Right lobe of liver (tissue), 4 donors: Measurements from ENCODE around the gene DNAJC5.
A peak's percentile ranks its signal among the peaks of the same experiment; 100 is the strongest.

ENCODE experiments used
- CTCF ChIP-seq, 4 donors: fragments of 200-600 bp in 3 of 4; fragments of 450-650 bp in 1 of 4; IDR thresholded peaks; one replicate each; pipeline versions ENCODE4 v1.5.1 to v1.8.0; 2016 to 2022; ENCODE audit warnings: antibody characterized with exemption in 4 of 4, mild to moderate bottlenecking in 2 of 4
- POLR2A ChIP-seq: fragments of 450-650 bp; IDR thresholded peaks from one replicate; pipeline ENCODE4 v1.6.1; 2017; ENCODE audit warnings: antibody characterized with exemption, mild to moderate bottlenecking
- donor health status: DM: no; HTN: no; CAD: no.
- donor health status: DM: no; HTN: no; CAD: no.
- donor health status: DM: no; HTN: yes; CAD: no.

GRCh38 chr20:63973636-63974401 is 78.9 kb downstream of the DNAJC5 start:
- TF ChIP-seq CTCF (IDR thresholded peaks at IDR 0.05) (peak; percentile 94 to 100 (median 99)), POLR2A (no peak)
